HG02884 (cell line): ENCODE results near the gene TMPRSS2.
"Not testable (repeated sequence)": the region's sequence is repeated elsewhere in the genome, so short reads cannot be mapped to it uniquely, and the experiment has no call there.

ENCODE experiments used
- ATAC-seq: cut with Tn5 transposase; IDR thresholded peaks from one replicate; pipeline ENCODE4 v1.9.1; 2021; ENCODE audit warnings: mild to moderate bottlenecking, moderate library complexity; ENCODE audit not compliant: unreplicated experiment

TMPRSS2 gene

DNA sequence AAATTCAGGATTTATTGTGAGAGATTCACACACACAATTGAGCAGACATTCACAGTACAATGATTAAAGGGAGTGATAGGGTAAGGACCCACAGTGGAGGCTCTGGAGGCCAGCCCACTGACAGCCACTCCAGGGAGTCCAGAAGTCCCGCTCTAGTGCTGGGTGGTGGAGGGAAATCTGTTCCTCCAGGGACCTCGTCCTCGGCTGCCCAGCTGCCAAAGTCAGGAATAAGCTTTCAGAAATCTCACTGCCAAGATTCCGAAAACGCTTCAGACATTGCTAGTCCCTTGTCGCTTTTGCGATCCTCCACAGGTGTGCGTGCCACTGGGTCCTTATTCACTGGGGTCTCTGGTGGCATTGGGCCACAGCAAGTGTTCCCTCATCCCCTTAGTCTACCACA lies 79.6 kb downstream of the TMPRSS2 start:
- no peak for ATAC-seq

DNA sequence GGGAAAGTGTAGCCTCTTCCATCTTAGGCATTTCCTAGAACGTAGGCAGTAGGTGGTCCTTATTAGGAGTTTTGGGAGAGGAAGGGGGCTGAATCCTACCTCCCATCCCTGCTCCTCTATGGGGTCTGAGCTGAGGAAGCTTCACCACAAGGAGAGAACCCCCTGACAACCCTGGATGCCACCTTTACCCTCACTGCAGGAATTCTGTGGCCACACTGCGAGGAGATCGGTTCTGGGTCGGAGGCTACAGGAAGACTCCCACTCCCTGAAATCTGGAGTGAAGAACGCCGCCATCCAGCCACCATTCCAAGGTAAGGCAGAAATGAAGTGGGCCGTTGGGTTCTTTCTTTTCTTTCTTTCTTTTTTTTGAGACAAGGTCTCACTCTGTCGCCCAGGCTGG lies 80.4 kb downstream of the TMPRSS2 start:
- no peak for ATAC-seq

DNA sequence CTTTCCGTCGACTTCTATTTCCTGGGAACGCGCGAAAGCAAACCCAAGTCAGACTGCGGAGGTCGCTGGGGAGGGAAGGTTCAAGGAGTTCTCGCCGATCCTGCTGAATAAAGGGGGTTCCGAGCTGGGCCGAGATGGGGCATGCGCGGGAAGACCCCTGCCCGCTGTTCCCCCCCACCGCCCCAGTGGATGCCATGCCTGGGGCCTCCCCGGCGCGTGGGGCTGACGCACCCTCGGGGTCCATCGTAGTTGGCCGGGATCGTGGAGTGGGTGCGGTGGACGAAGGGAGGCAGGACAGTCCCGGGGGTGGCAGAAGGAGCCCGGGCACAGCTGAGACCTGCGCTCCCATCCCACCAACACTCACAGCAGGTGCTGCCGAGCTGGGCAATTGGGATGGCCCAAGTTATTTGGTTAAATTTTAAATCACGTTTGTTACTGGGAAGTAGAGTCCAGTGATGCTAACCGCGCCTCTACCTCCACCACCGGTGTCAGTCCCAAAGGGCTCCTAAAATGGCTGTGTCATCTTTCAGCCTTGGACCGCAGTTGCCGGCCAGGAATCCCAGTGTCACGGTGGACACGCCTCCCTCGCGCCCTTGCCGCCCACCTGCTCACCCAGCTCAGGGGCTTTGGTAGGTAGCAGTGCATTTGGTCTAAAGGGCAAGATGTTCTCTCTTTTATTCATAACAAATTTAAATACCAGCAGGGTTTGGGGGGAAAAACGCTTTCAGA lies 81.1 kb downstream of the TMPRSS2 start:
- no peak for ATAC-seq

DNA sequence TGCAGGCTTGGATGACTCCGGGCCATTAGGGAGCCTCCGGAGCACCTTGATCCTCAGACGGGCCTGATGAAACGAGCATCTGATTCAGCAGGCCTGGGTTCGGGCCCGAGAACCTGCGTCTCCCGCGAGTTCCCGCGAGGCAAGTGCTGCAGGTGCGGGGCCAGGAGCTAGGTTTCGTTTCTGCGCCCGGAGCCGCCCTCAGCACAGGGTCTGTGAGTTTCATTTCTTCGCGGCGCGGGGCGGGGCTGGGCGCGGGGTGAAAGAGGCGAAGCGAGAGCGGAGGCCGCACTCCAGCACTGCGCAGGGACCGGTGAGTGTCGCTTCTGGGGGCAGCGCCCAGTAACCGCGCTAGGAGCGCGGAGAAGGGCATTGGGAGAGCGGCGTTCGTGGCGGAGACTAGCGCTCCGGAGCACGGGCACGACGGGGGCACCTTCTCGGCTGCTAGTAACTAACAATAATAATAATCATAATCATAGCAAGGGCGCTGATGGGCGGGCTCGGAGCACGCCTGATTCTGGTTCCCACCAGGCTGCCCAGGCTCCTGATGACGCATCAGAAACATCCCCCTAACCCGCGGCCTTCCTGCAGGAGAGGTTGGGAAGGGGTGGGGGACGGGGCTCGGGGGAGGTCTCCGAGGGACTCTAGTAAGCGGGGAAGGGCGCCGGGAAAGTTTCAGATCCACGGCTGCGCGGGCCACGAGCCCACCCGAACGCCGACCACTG lies 81.8 kb downstream of the TMPRSS2 start, which contains the start of gene MX1:
Gene MX1, plus strand, starts transcription at position 286 of the 722 bp plus-strand sequence. CDS start 5,832 bp downstream, outside the sequence.
- ATAC-seq, result peak; percentile 87

DNA sequence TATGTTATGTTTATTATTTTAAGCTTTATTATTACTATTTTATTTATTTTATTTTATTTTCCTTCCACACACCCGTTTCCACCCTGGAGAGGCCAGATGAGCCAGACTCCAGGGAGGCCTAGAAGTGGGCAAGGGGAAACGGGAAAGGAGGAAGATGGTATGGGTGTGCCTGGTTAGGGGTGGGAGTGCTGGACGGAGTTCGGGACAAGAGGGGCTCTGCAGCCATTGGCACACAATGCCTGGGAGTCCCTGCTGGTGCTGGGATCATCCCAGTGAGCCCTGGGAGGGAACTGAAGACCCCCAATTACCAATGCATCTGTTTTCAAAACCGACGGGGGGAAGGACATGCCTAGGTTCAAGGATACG lies 82.4 kb downstream of the TMPRSS2 start:
- ATAC-seq, result no peak

DNA sequence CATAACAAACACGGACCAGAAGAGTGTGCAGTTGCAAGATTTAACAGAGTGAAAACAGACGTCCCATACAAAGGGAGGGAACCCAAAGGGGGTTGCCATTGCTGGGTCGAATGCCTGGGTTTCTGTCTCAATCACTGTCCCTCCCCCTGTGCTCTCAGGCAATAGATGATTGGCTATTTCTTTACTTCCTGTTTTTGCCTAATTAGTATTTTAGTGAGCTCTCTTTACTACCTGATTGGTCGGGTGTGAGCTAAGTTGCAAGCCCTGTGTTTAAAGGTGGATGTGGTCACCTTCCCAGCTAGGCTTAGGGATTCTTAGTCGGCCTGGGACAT lies 84.7 kb downstream of the TMPRSS2 start:
- ATAC-seq, result not testable (repeated sequence)

DNA sequence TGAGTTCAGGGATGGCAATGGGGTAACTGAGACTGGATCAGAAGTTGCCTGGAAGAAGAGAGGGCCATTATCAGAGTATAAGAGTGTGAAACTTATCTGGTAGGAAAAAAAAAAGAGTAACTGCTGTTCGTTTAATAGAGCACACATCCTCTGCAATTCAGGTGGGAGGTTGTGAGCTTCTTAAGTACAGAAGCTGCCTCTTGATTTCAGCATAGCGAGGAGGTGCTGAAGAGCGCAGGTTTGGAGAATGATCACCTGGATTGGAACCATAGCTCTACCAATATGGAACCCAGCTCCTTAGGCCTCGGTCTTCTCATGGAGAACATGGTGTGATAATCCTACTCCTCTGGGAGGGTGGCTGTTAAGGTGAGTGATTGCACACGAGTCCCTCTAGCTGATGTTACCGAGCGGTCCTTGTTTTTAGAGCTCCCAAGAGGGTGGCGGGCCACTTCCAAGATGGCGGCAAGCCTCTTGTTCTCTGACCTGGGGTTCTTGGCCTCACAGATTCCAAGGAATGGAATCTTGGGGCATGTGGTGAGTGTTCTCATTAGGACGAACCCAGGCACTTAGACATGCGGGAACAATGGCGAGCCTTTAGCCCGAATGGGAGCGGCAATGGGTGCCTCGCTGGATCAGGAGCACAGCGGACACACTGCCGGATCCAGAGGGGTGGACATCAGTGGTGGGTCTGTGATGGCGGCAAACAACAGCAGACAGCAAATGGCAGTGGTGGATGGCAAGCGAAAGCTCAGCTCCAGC lies 85.2 kb downstream of the TMPRSS2 start:
- ATAC-seq, result no peak

DNA sequence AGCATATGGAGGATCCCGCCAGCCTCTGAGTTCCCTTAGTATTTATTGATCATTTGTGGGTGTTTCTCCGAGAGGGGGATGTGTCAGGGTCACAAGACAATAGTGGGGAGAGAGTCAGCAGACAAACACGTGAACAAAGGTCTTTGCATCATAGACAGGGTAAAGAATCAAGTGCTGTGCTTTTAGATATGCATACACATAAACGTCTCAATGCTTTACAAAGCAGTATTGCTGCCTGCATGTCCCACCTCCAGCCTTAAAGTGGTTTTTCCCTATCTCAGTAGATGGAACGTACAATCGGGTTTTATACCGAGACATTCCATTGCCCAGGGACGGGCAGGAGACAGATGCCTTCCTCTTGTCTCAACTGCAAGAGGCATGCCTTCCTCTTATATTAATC lies 87.0 kb downstream of the TMPRSS2 start:
- not testable (repeated sequence) for ATAC-seq

DNA sequence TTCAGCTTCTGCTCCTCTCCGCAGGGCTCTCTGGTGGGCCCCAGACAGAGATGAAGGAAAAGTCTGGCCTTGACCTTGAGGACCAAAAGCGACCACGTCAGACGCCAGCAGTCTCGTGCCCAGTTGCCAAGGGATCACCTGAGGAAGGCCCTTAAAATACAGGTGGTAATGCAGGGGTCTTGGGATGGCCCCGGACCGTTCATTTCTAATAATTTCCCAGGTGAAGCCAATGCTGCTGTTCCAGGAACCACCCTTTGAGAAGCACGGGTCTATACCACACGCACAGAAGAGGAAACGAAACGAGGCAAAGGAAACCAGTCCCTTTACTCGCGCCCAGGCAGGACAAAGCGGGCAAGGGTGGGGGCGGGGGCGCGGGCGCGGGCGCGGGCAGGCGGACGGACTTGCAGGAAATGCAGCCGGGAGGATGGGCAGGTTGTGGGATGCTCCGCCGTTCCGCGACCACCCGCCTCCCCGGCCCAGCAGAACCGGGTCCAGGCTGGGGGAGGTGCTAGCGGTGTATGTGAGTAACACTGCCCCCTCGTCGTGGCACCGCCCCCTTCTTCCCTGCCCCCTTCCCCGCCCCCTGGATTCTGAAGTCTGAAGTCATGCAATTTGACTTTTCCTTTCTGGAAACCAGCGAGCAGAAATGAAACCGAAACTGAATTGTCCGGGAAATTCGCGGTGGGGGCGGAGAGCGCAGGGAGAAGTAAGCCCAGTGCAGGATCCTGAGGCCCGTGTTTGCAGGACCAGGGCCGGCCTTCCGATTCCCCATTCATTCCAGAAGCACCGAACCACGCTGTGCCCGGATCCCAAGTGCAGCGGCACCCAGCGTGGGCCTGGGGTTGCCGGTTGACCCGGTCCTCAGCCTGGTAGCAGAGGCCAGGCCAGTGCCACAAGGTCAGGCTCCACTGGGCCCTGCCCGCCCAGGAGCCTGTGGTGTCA lies 87.8 kb downstream of the TMPRSS2 start:
- peak; percentile 70 for ATAC-seq

DNA sequence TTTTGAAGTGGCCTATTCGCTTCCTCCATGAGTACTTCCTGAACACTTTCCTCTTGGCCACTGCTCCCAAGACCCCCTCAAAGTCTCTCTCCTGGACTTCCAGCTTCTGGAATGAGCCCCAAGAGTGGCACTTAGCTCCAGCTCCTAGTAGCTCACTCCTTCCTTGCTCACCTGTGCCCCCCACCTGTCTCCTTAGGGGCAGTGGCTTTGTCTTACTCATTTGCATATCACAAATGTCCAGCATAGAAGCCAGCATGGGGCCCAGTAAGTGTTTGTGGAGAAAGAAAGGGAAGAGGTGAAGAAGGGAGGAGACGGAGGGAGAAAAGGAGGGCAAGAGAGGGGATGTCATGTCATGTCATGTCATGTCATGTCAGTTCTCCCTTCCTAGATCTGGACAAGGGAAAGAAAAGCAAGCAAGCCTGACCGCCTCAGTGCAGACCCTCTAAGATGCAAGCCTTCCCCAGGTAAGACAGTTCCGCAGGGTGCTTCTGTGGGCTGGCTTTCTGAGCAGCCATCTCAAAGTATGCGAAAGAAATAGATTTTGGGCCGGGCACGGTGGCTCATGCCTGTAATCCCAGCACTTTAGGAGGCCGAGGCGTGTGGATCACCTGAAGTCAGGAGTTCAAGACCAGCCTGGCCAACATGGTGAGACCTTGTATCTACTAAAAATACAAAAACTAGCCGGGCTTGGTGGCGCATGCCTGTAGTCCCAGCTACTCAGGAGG lies 88.8 kb downstream of the TMPRSS2 start:
- no peak for ATAC-seq

DNA sequence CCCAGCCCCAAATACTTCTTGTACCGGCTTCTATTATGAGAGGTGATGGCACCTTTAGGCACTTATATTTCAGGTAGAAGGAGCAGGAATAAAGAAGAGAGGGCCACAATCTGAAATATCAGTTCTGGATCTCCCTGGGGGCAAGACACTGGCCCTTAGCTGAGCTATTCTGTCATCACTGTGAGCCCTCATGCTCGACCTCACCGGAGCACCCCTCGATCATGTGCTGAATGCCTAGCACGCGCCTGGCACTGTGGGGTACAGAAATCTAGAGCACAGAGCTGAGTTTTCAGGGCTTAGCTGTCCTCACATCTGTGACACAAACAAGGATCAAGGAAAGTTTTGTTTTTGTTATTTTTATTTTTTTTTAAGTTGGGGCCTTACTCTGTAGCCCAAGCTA lies 89.6 kb downstream of the TMPRSS2 start:
- no peak for ATAC-seq

DNA sequence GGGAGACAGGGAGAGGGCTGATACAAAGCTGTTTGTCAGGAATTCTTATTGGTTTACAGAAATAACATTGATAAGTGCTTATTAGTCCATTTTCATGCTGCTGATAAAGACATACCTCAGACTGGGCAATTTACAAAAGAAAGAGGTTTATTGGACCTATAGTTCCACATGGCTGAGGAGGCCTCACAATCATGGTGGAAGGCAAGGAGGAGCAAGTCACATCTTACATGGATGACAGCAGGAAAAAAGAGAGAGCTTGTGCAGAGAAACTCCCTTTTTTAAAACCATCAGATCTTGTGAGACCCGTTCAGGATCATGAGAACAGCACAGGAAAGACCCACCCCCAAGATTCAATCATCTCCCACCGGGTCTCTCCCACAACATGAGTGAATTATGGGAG lies 90.5 kb downstream of the TMPRSS2 start:
- not testable (repeated sequence) for ATAC-seq
